RWPE2 (cell line): ENCODE measurements around the gene IFNB1.

Experiments
- ATAC-seq: fragments of 200-7000 bp; cut with Tn5 transposase; 3 replicates; pipeline ENCODE4 v1.9.1; 2021; ENCODE audit warnings: low read depth
- DNase-seq: peaks from one replicate; pipeline ENCODE4 v3.0.0-alpha.2; 2020; ENCODE audit warnings: low spot score
- H3K27ac ChIP-seq: fragments of 450-650 bp; 2 replicates; pipeline ENCODE4 v1.5.1; 2017; ENCODE audit warnings: mild to moderate bottlenecking; ENCODE audit not compliant: poor library complexity, severe bottlenecking
- H3K27me3 ChIP-seq: fragments of 250-450 bp; sonication (Bioruptor Pico); 2 replicates; pipeline ENCODE4 v1.5.1; 2021; ENCODE audit warnings: mild to moderate bottlenecking, moderate library complexity; ENCODE audit not compliant: insufficient read depth, poor library complexity, severe bottlenecking
- H3K36me3 ChIP-seq: fragments of 250-450 bp; sonication (Bioruptor Pico); 2 replicates; pipeline ENCODE4 v1.5.1; 2020; ENCODE audit warnings: low read depth, mild to moderate bottlenecking, moderate library complexity
- H3K4me1 ChIP-seq: fragments of 250-450 bp; sonication (Bioruptor Pico); 2 replicates; pipeline ENCODE4 v1.5.1; 2021; ENCODE audit warnings: mild to moderate bottlenecking, moderate library complexity; ENCODE audit not compliant: insufficient read depth, poor library complexity, severe bottlenecking
- H3K4me3 ChIP-seq: fragments of 250-450 bp; sonication (Bioruptor Pico); 2 replicates; pipeline ENCODE4 v1.5.1; 2021; ENCODE audit warnings: mild to moderate bottlenecking, moderate library complexity; ENCODE audit not compliant: severe bottlenecking
- H3K9me3 ChIP-seq: fragments of 250-450 bp; sonication (Bioruptor Pico); 2 replicates; pipeline ENCODE4 v1.5.1; 2021; ENCODE audit warnings: mild to moderate bottlenecking, moderate library complexity; ENCODE audit not compliant: severe bottlenecking
- CTCF ChIP-seq: fragments of 450-650 bp; IDR thresholded peaks from one replicate; pipeline ENCODE4 v1.5.1; 2017; ENCODE audit warnings: mild to moderate bottlenecking, moderate library complexity; ENCODE audit not compliant: poor library complexity, severe bottlenecking

Gene IFNB1

GRCh38 chr9:21030389-21031035, 47.2 kb downstream of the IFNB1 start:
- DNase-seq: no peak
- Histone ChIP-seq H3K36me3 (no peaks in the 10 kb centered on the region; the same call in 1 of the 2 replicates), H3K9me3 (no peaks in the 10 kb centered on the region), H3K4me3 (peak overlapping the region; percentile 33), H3K27me3 (no peaks in the 10 kb centered on the region), H3K27ac (peak overlapping the region; percentile 44), H3K4me1 (peaks cover 3% of the 10 kb centered on the region)
- peak; percentile 76 for ATAC-seq
- no peak for TF ChIP-seq CTCF

- Histone ChIP-seq H3K27me3 (no peaks in the 10 kb centered on the region), H3K27ac (no peak overlapping the region), H3K9me3 (no peaks in the 10 kb centered on the region), H3K36me3 (peaks cover 5% of the 10 kb centered on the region), H3K4me1 (peaks cover 3% of the 10 kb centered on the region), H3K4me3 (no peak overlapping the region)
- no peak for TF ChIP-seq CTCF
- DNase-seq (no peak), ATAC-seq (no peak)
These were observed 48.1 kb downstream of the IFNB1 start for GRCh38 chr9:21029661-21030060.

- Histone ChIP-seq H3K27ac (no peak overlapping the region), H3K36me3 (peaks cover 5% of the 10 kb centered on the region)
- ATAC-seq: no peak
These were observed 49.3 kb downstream of the IFNB1 start for GRCh38 chr9:21028466-21028865.

GRCh38 chr9:21027295-21027694, 50.4 kb downstream of the IFNB1 start:
- Histone ChIP-seq H3K4me1 (peaks cover 3% of the 10 kb centered on the region), H3K4me3 (no peak overlapping the region), H3K27me3 (no peaks in the 10 kb centered on the region), H3K9me3 (no peaks in the 10 kb centered on the region), H3K27ac (no peak overlapping the region), H3K36me3 (peaks cover 5% of the 10 kb centered on the region)
- ATAC-seq (no peak), DNase-seq (no peak)
- no peak for TF ChIP-seq CTCF

More at GRCh38 chr9:21028466-21028865, 49.3 kb downstream of the IFNB1 start:
- Histone ChIP-seq H3K4me3 (no peak overlapping the region), H3K27me3 (no peaks in the 10 kb centered on the region), H3K9me3 (no peaks in the 10 kb centered on the region), H3K4me1 (peaks cover 3% of the 10 kb centered on the region)
- DNase-seq: no peak
- no peak for TF ChIP-seq CTCF
